ENCODE results near the gene PIK3R3.

PIK3R3 gene

DNA sequence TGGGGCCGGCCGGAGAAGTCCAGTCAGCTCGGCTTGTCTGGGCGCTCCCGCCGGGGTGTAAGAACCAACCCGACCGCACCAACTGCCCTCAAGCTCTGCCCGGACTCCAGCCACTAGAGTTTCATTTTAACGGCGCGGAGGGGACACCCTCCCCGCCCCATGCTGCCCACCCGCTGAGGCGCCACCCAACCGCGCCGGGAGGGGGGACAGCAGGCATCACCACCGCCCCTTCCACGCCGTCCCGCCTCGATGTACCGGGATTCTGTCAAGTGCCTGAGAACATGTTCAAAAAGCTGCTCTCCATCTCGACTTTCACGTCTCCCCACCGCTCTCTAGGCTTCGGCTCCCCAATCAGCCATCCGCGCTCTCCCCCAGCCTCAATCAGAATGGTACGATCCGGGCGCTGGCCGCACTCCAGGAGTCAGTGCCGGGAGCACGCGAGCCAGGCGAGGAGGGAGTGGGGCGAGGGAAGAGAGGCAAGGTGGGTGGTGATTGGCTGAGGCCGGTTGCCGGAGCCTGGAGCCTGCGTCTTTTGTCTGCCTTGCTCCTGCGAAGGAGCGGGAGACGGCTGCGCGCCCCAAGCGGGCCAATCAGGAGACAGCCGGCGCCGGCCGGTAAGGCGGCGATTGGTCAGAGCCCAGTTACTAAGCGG lies at the start of gene PIK3R3:
TSS of gene PIK3R3 (minus strand) at position 101 of the 652 bp plus-strand sequence. CDS start 677 bp downstream, outside the sequence.
- peak; percentile 91 for DNase-seq

DNA sequence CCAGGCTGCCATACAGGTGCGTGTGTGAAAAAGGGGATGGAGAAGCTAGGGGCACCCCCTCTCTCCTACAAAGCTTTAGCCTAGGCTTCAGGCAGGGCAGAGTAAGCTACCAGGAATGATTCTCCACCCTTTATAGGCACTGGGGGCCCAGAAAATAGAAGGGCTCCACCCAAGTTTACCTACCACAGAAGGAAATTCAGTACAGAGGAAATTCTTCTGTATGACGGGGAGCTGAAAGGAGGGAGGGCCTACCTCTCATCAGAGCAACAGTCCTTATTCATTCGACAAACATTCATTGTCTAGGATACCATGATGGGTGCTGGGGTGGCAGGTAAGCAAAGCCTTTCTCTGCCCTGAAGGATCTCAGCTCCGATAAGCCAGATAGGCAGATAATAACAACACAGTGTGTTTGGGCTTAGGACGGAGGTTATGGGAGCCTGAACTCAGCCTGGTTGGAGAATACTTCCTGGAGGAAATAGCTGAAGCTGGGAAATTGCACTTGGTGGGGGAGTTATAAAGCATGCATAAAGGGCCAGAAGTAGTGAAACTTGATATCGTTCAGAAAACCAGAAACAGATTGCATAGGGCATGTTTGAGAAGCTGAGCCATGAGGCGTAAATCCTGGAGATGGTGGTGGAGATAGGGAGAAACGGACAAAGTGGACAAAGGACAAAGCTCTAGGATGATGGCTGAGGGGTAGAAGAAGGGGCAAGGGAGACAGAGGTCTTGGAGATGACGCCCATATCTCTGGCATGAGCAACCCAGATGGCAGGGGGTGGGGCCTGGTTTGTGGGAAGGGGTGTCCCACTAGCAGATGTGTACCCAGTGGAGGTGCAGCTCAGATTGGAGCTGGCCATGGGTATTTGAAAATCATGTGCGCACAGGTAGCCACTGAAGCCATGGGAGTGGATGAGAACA lies 49.2 kb upstream of the PIK3R3 start:
- no peak for DNase-seq

DNA sequence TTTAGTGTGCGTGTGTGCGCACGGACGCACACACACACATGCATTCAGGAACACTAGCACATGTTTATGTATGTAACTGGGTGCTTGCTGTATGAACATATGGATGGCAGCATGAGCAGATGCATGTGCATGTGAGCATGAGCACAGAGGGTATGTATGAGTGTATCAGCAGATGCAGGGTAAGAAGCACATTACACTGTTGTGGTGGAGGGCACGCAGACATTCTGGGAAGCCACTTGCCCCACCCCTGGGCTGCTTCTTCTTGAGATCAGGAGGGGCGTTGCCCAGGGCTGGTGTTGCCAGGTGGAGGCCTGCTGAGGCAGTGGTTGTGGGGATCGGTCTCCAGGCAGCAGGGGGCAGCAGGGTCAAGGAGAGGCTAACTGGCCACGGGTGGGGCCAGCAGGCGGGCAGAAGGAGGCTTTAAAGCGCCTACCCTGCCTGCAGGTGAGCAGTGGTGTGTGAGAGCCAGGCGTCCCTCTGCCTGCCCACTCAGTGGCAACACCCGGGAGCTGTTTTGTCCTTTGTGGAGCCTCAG lies 47.7 kb upstream of the PIK3R3 start:
- peak; percentile 35 for DNase-seq

DNA sequence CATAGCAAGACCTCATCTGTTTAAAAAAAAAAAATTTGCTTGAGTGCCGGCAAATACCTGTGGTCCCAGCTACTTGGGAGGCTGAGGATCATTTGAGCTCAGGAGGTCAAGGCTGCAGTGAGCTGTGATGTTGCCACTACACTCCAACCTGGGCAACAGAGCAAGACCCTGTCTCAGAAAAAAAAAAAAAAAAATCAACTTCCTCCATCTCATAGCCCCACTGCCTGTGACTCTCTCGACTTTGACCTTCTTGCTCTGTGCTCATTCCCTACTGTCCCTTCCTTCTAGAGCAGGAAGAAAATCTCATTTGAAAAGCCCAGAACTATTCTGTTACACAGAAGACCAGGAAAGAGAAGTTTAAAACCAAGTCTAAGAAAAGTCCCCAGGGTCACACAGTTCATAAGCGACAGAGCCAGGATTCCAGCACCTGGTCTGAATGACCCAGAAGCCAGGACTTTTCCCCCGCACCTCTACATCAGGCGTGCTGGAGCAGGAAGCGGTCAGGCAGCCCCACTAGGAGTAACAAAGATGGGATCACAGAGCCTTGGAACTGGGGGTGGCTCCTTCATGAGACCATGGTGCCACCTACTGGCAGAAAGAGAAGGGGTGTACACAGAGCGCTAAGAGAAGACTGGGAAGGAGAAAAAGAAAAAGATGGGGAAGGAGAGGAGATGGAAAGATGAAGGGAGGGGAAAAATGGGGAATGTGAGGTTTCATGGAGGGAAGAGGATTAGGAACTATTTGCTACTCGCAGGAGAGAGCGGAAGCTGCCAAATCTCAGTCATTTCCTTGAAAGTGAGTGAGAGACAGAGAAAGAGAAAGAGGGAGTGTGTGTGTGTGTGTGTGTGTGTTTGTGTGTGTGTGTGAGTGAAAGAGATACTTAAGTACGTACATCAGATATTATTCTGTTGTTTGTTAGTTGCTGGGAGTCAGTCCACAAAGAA lies 47.0 kb upstream of the PIK3R3 start:
- DNase-seq = peak; percentile 77

DNA sequence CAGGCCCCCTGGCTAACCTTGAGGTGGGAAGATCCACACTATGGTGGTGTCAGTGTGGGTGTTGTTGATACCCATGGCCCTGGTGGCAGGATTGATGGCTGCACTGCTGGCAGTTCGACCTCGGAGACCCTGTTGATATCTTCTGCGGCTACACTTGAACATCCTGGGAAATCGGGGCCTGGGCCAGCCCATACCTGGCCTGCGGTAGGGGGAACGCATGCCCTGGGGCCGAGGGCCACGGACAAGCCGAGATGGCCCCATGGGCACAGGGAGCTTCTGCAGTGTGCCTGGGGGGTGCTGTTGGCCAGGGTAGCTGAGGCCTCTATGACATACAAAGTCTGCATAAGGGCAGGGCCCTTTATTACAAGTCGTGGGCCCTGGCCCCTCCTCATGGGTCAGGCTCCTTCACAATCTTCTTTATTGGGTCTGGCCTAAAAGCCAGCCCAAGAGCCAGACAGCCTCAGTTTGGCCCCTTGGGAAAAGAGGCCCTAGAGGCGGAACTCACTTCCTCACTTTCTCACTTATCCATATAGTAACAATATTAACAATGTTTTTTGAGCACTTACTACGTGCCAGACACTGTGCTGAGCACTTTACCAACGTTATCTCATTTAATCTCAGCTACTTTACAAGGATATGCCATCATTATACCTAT lies 43.9 kb upstream of the PIK3R3 start, which contains the start of gene P3R3URF:
TSS of gene P3R3URF (minus strand) at position 278 of the 655 bp plus-strand sequence. CDS start at position 261, 17 bp downstream.
- no peak for DNase-seq

DNA sequence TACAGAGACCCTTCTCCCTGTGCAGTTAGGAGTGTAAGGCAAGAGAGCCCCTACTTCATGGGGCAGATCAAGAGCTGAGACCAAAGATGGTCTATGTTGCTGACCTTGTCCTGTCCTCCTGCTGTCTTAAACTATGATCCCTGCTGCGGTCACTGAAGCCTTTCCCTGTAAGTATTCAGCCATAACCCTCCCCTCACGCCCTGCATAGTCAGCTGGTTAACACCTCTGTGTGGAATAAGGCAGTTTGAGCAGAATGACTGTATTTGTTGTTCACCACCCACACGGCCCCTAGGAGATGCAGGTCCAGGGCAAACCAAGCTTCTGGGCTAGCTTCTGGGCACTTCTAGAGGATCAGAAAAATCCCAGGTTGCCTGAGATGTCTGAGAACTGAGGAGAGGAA lies 42.8 kb upstream of the PIK3R3 start:
- DNase-seq = no peak

DNA sequence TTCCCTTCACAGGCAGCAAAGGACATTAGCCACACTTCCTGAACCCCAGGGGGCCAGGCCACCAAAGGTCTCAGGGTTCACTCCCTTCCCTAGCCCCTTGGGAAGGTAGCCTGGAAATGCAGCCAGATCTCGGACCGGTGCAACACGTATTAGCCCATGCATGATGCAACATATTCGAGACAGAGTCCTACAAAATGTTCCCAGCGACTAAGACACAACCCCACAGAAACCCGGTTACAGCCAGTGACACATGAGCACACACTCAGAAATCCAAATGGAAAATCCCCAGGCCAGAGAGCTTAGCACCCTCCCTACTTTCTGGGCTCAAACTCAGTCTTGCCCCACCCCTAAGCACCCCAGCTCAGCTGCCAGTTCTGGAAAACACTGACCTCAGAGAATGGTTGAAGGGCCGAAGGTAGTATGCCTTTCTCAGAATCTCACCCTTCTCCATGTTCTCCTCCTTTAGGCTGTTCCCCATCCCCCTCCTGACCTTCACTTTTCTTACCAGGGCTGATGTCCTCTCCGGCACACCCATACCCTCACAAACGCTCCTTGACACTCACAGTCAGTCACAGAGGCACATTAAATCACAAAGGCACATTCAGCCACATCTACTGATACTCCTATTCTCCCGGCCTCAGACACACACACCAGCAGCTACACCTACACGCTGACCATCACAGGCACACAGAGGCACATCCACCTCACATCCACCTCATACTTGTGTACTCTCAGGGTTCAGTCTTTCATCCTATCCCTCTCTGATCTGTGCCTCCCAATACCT lies 42.2 kb upstream of the PIK3R3 start, which contains the start of gene TSPAN1:
TSS of gene TSPAN1 (plus strand) at position 640 of the 784 bp plus-strand sequence. CDS start 6,021 bp downstream, outside the sequence.
- DNase-seq = no peak

DNA sequence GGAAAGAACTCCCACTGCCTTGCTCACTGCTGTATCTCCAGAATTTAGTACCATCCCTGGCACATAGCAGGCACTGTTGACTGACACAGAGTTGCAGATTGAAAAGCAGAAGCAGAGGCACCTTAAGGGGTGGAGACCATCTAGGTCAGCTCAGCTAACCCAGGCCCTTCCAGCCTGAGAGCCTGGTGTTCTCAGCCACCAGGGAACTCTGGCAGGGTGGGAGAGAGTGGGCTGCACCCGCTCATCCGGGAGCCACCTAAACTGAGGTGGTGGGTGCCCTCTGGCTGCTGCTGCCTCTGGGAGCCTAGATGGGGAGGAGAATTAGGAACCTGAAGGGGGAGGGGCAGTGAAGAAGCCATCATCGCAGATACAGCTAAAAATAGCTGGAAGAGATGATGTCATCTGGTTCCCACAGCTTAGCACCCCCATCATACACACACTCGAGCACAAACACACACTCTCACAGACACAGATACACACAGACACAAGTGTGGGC lies 41.0 kb upstream of the PIK3R3 start:
- DNase-seq = no peak

DNA sequence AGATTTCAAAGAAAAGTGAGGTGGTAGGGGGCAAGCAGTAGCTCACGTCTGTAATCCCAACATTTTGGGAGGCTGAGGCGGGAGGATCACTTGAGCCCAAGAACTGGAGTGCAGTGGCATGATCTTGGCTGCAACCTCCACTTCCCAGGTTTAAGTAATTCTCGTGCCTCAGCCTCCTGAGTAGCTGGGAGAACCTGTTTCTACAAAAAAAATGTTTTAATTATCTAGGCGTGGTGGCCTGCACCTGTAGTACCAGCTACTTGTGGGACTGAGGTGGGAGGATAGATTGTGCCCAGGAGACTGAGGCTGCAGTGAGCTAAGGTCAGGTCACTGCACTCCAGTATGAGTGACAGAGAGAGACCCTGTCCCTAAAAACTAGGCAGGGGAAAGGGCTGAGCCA lies 39.9 kb upstream of the PIK3R3 start:
- no peak for DNase-seq

DNA sequence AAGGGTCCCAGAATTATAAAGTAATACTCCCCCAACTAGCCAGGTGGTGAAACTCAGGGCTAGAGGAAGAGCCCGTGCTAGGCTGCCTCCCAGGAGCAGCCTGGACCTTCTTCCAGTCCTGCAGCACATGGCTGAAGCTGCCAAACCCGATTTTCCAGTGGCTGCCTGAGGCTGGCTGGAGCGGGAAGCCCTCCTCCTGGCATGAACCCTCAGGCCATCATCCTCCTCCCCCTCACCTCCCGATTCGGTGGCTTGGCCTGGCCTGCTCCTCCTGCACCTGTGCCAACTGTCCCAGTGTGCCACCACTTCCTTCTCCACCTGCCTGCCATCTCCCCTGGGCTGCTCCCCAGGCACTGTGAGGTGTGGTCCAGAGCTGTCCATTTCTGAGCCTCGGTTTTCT lies 39.4 kb upstream of the PIK3R3 start:
- no peak for DNase-seq

DNA sequence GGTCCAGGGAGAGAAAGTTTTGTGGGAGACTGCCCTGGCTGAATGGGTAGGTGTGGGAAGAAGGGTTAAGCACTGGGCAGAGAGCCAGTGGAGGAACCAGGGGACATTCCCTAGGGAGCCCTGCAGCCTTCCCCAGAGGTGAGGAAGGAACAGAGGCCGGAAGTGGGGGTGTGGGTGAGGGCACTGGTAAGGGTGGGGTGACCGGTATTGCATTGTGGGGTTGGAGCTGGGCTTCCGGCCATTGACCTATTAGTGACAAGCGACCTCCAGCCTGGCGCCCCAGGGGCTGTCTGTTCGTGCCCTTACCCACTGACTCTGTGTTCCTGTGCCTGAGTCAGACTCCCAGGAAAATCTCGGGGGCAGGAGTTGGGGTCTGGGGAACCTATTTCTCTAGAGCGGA lies 38.9 kb upstream of the PIK3R3 start:
- no peak for DNase-seq

DNA sequence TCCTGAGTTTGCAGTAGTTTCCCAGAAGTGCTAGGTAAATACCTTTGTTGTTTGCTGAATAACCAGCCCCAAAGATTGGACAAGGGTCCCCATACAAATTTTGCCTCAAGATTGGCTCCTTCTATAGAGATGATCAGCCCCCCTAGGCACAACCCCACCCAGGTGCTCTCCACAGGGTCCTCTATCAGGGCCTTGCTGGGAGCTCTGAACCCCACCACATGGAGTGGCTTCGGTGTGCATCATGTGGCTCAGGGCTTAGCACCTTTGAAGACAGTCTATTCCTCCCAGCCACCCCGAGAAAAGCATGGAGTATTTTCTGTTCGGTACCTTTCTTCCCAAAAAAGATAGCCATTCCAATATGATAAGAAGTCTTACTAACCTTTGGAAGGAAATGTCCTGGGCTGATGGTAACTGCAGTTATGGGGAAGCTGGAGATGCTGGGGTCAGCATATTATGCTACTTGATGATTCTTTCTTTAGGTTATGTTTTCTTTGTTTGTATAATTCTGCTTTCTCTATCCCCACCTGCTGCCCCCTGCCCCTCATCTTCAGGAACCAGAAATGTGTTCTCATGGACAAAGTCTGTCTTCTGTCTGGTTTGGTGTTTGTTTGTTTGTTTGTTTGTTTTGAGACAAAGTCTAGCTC lies 37.5 kb upstream of the PIK3R3 start:
- no peak for DNase-seq

DNA sequence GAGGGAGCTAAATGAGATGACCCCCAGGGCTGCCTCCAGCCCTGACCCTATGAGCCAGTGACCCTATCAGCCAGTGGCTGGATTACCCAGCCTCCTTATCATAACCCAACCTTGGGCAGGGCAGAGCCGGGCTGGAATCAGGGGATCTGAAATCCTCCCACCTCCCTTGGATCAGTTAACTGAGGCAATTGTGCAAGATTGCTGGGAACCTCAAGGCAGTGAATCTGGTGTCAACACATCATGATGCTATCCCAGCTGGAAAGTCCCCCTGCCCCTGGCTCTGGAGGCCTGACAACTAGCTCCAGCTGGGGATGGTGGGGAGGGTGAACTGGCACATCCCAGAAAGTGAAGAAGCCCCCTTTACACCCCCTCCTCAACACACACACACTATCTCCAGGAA lies 36.0 kb upstream of the PIK3R3 start:
- DNase-seq = no peak

DNA sequence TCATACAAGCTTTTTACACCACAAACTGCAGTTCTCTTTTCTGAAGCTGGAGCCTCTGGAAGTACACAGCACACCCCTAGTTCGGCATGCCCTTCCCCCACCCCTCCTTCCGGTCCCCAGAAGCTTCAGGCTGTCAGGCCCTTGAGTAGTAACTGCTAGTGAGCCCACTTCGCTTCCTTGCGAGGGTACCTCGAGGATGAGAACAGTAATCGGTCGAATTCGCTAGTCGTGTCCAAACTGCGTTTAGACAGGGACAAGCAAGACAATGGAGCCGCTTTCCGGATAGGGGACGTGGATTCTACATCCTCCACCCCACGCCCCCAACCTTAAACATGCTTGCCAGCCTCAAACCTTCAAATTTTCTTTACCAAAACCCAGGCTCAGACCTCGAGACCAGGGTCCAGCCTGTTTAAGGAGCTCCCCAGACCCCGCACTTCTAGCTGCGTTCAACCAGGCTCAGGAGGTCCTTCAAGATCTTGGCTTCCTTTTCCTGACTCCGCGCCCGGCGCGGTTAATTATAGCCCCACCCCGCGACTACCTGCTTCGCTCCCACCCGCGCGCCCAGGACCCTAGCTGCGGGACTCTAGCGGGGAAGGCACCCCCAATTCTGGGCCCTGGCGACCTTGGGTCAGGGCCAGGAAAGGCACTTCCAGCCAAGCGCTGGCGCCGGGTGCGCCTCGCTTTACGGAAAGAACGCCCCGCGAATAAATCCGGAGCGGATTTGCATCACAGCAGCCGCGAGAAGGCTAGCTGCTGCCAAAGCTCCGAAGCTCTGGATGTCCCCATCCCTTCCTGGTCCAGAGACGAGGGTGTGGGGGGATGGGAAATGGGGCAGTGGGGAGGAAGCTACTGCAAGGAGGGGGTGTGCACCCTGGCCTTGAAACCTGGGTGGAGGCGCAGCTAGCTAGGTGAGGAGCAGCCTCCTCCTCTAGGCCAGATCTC lies 34.4 kb upstream of the PIK3R3 start:
- DNase-seq = no peak

DNA sequence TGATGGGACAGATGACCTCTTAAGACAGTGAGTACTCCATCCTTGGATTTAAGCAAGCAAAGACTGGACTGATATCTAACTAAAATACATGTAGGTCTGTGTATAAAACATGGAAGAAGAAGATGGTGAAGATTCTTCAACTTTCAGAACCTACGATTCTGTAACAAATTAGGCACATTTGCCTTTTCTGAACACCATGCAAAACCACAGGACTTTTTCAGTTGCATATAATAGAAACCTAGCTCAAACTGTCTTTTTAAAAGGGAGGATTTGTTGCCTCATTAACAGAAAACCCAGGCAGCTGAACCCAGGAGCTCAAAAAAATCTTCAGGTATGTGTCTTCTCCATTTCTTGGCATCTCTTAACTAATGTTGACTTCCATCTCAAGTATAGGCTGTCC lies 27.8 kb upstream of the PIK3R3 start:
- no peak for DNase-seq

DNA sequence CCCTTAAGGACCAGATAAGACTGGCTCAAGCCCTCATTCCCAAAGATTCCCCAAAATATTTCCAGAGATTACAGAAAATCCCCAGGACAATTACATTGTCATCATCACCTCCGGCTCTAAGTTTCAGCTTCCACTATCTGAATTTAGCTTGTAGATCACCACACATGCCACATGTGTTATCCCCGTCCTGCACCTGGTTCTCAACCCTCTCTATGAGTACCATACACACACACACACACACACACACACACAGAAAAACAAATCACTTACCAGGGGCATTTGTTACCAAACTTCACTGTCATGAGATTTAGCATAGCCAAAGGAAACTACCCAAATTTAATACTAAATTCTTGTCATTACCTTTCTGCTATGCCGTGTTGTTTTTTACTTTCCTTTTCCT lies 27.1 kb upstream of the PIK3R3 start:
- DNase-seq = no peak

DNA sequence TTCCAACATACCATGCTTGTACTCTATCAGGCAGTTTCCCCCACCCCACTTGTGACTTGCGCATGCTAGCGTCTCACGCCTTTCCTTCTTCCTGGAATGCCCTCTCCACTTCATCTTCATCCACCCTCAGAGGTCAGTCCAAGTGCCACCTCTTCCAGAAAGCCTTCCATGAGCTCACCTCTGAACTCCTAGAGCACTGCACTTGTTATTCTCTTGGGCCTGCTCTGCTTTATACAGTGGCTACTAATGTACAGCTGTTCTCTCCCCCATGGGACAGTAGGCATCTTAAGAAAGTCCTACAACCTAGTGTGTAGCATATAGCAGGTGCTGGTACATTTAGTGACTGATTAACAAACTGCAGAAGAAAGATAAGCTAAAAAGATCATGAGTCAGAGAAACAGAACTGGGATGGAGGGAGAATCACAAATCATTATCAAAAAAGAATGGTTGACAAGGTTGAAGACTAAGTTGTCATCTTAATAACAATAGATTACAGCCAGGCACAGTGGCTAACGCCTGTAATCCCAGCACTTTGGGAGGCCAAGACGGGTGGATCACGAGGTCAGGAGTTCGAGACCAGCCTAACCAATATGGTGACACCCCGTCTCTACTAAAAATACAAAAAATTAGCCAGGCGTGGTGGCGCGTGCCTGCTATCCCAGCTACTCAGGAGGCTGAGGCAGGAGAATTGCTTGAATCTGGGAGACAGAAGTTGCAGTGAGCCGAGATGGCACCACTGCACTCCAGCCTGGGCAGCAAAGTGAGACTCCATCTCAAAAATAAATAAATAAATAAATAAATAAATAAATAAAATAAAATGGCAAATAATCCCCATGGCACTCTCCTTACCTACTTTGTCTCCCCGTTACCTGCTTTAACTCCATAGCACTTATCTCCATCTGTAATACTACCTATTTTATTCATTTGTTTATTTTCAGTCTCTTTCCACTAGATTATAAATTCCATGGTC lies 26.2 kb upstream of the PIK3R3 start:
- no peak for DNase-seq

DNA sequence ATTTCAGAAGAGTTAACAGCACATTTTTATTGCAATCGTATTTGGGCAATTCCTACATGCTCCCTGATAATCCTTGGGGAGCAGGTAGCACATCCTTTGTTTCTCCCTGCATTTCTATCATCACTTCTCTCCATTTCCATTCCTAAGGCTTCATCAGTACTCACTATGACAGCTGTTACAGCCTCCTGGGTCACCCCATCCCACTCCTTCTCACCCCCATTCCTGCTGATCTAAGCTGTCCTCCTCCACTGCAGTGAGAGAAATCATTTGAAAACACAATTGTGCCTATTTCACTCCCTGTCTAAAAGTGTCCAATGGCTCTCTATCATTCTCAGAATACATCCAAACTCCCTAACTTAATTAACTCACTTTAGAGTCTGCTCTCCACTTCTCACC lies 25.5 kb upstream of the PIK3R3 start:
- no peak for DNase-seq
